Measurements from ENCODE around the gene CASZ1. TPM values are rescaled to one million over a fixed set of nuclear protein-coding genes. Genes with fewer than 3 reads are reported as not detected.

CASZ1 gene
- total and polyA plus RNA-seq, 9 of the 15 experiments (the other 6 are each of a cell fraction or from before 2014, with no cell fraction given), result 0.01 to 4.0 (median 0.76) TPM; not detected in 1

DNA sequence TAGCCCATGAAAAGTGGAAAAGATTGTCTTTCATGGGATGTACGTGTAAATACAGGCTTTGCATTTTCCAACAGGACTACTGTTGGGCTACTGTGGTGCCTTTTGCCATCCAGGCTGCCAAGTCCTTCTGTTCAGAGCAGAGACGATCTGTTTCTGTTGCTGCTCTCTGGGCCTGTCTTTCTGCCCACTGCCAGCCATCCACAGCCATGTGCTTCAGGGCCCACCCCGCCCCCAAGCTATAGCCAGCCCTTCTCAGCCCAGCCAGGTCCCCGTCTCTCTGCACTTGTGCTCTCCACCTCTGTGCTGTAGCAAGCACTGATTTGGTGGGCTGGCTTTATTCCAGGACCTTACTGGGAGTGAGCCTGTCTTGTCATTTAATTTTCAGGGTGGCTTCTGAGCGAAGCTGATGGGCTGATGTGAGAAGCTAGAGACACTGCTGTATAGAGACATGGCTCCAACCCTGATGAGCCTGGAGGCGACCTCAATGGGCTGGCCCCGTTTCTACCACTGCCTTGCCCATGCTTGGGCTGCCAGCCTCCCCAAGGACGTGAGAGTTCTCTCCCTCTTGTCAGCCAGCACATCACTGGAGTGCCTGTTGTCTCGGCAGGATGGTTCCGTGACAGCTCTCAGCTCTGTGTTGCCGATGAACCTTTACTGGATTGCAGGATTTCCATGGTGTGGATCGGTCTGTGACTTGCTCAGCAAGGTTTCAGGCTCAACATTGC lies 183.8 kb downstream of the CASZ1 start:
- Histone ChIP-seq H3K9me3 (replicated peaks; ENCODE audit: control insufficient read depth, insufficient read depth, low read depth, low read length) (no peaks in the 10 kb centered on the region), H3K4me1 (replicated peaks in 1 of 2; ENCODE audit: control insufficient read depth in 2 of 2, insufficient read depth in 2 of 2, low read length in 2 of 2) (no peaks in the 10 kb centered on the region), H3K27ac (ENCODE audit: extremely low read depth, low read depth, low read length) (no peak overlapping the region), H2AFZ (ENCODE audit: low read depth, low read length) (no peak overlapping the region), H4K20me1 (replicated peaks; ENCODE audit: control insufficient read depth, insufficient read depth, low read length) (0 out of 2 replicates have a peak, but pooled peaks cover 21% of the 10 kb centered on the region), H3K79me2 (ENCODE audit: control insufficient read depth, insufficient read depth, low read length) (no peaks in the 10 kb centered on the region), H3K9ac (ENCODE audit: insufficient read depth in 1 of 2, low read depth in 2 of 2, low read length in 2 of 2) (no peak overlapping the region), H3K4me2 (ENCODE audit: insufficient read depth, low read length) (no peak overlapping the region), H3K9me1 (ENCODE audit: control insufficient read depth, insufficient read depth, low read length) (no peaks in the 10 kb centered on the region), H3K4me3 (no peak overlapping the region), H3K27me3 (ENCODE audit: control insufficient read depth in 2 of 2, insufficient read depth in 2 of 2, low read length in 2 of 2) (no peaks in the 10 kb centered on the region), H3K36me3 (ENCODE audit: control insufficient read depth, insufficient read depth, low read length) (no peaks in the 10 kb centered on the region)
- FAIRE-seq, result no peak
- POLR2A ChIA-PET, result interaction anchor here (0.6 to 1.7 kb wide), 9 partner anchors 8 to 674 kb away, joined by 3 to 5 read pairs (median 4); no protein-coding TSS in a partner anchor
- no peak for ATAC-seq
- 70% methylated on average over 12 of the region's 12 CpGs for WGBS (ENCODE audit: insufficient coverage, low coverage, missing lambda C conversion rate)
- intact Hi-C loops (cut with micrococcal nuclease) (no loop called here), in situ Hi-C loops (cut with MboI) (no loop called here)
- BruUV-seq (replicated peaks), result no TSS peak
- CTCF ChIA-PET (ENCODE audit: low intra/inter-chr PET ratio), result no interaction called here
- DNase-seq (ENCODE audit: extremely low read depth in 1 of 4, low spot score in 3 of 4), result no peak
- TF ChIP-seq, protein P1, sequence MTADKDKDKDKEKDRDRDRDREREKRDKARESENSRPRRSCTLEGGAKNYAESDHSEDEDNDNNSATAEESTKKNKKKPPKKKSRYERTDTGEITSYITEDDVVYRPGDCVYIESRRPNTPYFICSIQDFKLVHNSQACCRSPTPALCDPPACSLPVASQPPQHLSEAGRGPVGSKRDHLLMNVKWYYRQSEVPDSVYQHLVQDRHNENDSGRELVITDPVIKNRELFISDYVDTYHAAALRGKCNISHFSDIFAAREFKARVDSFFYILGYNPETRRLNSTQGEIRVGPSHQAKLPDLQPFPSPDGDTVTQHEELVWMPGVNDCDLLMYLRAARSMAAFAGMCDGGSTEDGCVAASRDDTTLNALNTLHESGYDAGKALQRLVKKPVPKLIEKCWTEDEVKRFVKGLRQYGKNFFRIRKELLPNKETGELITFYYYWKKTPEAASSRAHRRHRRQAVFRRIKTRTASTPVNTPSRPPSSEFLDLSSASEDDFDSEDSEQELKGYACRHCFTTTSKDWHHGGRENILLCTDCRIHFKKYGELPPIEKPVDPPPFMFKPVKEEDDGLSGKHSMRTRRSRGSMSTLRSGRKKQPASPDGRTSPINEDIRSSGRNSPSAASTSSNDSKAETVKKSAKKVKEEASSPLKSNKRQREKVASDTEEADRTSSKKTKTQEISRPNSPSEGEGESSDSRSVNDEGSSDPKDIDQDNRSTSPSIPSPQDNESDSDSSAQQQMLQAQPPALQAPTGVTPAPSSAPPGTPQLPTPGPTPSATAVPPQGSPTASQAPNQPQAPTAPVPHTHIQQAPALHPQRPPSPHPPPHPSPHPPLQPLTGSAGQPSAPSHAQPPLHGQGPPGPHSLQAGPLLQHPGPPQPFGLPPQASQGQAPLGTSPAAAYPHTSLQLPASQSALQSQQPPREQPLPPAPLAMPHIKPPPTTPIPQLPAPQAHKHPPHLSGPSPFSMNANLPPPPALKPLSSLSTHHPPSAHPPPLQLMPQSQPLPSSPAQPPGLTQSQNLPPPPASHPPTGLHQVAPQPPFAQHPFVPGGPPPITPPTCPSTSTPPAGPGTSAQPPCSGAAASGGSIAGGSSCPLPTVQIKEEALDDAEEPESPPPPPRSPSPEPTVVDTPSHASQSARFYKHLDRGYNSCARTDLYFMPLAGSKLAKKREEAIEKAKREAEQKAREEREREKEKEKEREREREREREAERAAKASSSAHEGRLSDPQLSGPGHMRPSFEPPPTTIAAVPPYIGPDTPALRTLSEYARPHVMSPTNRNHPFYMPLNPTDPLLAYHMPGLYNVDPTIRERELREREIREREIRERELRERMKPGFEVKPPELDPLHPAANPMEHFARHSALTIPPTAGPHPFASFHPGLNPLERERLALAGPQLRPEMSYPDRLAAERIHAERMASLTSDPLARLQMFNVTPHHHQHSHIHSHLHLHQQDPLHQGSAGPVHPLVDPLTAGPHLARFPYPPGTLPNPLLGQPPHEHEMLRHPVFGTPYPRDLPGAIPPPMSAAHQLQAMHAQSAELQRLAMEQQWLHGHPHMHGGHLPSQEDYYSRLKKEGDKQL (CRISPR knock-in tag; IDR thresholded peaks at IDR 0.05; ENCODE audit: borderline replicate concordance), result no peak
- TF ChIP-seq ERF (CRISPR knock-in tag; IDR thresholded peaks at IDR 0.05) (no peak), ZNF239 (CRISPR knock-in tag; IDR thresholded peaks at IDR 0.05) (no peak), GABPA (tag; conservative IDR thresholded peaks at IDR 0.05; ENCODE audit: low read depth) (no peak), TARDBP (IDR thresholded peaks at IDR 0.05) (no peak), KLF1 (tag; IDR thresholded peaks at IDR 0.05) (no peak), RBFOX2 (IDR thresholded peaks at IDR 0.05; ENCODE audit: low read depth, low read length) (no peak), IRF2 (CRISPR knock-in tag; IDR thresholded peaks at IDR 0.05) (no peak), PTBP1 (IDR thresholded peaks at IDR 0.05; ENCODE audit: low read depth, low read length) (no peak), SRSF1 (IDR thresholded peaks at IDR 0.05; ENCODE audit: low read depth, low read length) (no peak), NFIC (IDR thresholded peaks at IDR 0.05) (no peak), GATAD2B (IDR thresholded peaks at IDR 0.05; ENCODE audit: borderline replicate concordance) (no peak), GABPB2 (CRISPR knock-in tag; conservative IDR thresholded peaks at IDR 0.05) (no peak), DDX20 (tag; IDR thresholded peaks at IDR 0.05; ENCODE audit: low read depth) (no peak)
- TF ChIP-seq, protein P2, sequence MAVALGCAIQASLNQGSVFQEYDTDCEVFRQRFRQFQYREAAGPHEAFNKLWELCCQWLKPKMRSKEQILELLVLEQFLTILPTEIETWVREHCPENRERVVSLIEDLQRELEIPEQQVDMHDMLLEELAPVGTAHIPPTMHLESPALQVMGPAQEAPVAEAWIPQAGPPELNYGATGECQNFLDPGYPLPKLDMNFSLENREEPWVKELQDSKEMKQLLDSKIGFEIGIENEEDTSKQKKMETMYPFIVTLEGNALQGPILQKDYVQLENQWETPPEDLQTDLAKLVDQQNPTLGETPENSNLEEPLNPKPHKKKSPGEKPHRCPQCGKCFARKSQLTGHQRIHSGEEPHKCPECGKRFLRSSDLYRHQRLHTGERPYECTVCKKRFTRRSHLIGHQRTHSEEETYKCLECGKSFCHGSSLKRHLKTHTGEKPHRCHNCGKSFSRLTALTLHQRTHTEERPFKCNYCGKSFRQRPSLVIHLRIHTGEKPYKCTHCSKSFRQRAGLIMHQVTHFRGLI (CRISPR knock-in tag; IDR thresholded peaks at IDR 0.05), result no peak
- TF ChIP-seq, protein P3, sequence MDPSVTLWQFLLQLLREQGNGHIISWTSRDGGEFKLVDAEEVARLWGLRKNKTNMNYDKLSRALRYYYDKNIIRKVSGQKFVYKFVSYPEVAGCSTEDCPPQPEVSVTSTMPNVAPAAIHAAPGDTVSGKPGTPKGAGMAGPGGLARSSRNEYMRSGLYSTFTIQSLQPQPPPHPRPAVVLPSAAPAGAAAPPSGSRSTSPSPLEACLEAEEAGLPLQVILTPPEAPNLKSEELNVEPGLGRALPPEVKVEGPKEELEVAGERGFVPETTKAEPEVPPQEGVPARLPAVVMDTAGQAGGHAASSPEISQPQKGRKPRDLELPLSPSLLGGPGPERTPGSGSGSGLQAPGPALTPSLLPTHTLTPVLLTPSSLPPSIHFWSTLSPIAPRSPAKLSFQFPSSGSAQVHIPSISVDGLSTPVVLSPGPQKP (CRISPR knock-in tag; IDR thresholded peaks at IDR 0.05), result no peak
